ENCODE measurements around the gene MOXD1. TPM values are rescaled to one million over a fixed set of nuclear protein-coding genes. Genes with fewer than 3 reads are reported as not detected.

The MOXD1 gene
- total RNA-seq, 1 donor from 2014 or later: 113 TPM

- no peaks in the 10 kb centered on the region for H3K27me3 Mint-ChIP-seq (ENCODE audit: low read depth)
- H3K27ac Mint-ChIP-seq: no peak overlapping the region
- H3K4me3 Mint-ChIP-seq: no peak overlapping the region
- peaks cover 12% of the 10 kb centered on the region for H3K4me1 Mint-ChIP-seq
- H3K9me3 Mint-ChIP-seq: peaks cover 32% of the 10 kb centered on the region
- DNase-seq (ENCODE audit: low spot score in 2 of 2, unreplicated experiment in 2 of 2): no peak
- peaks cover 9% of the 10 kb centered on the region for H3K36me3 Mint-ChIP-seq
- TF ChIP-seq CTCF (IDR thresholded peaks at IDR 0.05; ENCODE audit: unreplicated experiment): no peak
Observed at GRCh38 chr6:132414322-132414721, 13.0 kb upstream of the MOXD1 start.

- Mint-ChIP-seq H3K36me3 (peaks cover 9% of the 10 kb centered on the region), H3K4me1 (peaks cover 12% of the 10 kb centered on the region), H3K27ac (no peak overlapping the region), H3K9me3 (peaks cover 25% of the 10 kb centered on the region), H3K27me3 (ENCODE audit: low read depth) (no peaks in the 10 kb centered on the region), H3K4me3 (no peak overlapping the region)
- TF ChIP-seq CTCF (IDR thresholded peaks at IDR 0.05; ENCODE audit: unreplicated experiment): no peak
- DNase-seq (ENCODE audit: low spot score in 2 of 2, unreplicated experiment in 2 of 2): no peak
Observed at GRCh38 chr6:132413499-132413802, 12.2 kb upstream of the MOXD1 start.

GRCh38 chr6:132412656-132413498 lies 11.6 kb upstream of the MOXD1 start:
- Mint-ChIP-seq H3K4me1 (peaks cover 12% of the 10 kb centered on the region), H3K9me3 (peaks cover 19% of the 10 kb centered on the region), H3K27ac (no peak overlapping the region), H3K27me3 (ENCODE audit: low read depth) (no peaks in the 10 kb centered on the region), H3K4me3 (no peak overlapping the region), H3K36me3 (peaks cover 9% of the 10 kb centered on the region)
- DNase-seq (ENCODE audit: low spot score in 2 of 2, unreplicated experiment in 2 of 2): no peak
- no peak for TF ChIP-seq CTCF (IDR thresholded peaks at IDR 0.05; ENCODE audit: unreplicated experiment)

- Mint-ChIP-seq H3K36me3 (peaks cover 4% of the 10 kb centered on the region), H3K4me1 (peaks cover 12% of the 10 kb centered on the region), H3K27ac (no peak overlapping the region), H3K9me3 (peaks cover 5% of the 10 kb centered on the region), H3K4me3 (no peak overlapping the region), H3K27me3 (ENCODE audit: low read depth) (no peaks in the 10 kb centered on the region)
- no peak for TF ChIP-seq CTCF (IDR thresholded peaks at IDR 0.05; ENCODE audit: unreplicated experiment)
- no peak for DNase-seq (ENCODE audit: low spot score in 2 of 2, unreplicated experiment in 2 of 2)
Observed at GRCh38 chr6:132411296-132411695, 10.0 kb upstream of the MOXD1 start.

- H3K4me3 Mint-ChIP-seq: no peak overlapping the region
- peaks cover 2% of the 10 kb centered on the region for H3K27me3 Mint-ChIP-seq (ENCODE audit: low read depth)
- peaks cover 2% of the 10 kb centered on the region for H3K36me3 Mint-ChIP-seq
- H3K9me3 Mint-ChIP-seq: peaks cover under 1% of the 10 kb centered on the region
- TF ChIP-seq CTCF (IDR thresholded peaks at IDR 0.05; ENCODE audit: unreplicated experiment): no peak
- peaks cover 12% of the 10 kb centered on the region for H3K4me1 Mint-ChIP-seq
- no peak overlapping the region for H3K27ac Mint-ChIP-seq
- no peak for DNase-seq (ENCODE audit: low spot score in 2 of 2, unreplicated experiment in 2 of 2)
Observed at GRCh38 chr6:132410830-132411229, 9.6 kb upstream of the MOXD1 start.
